ENCODE data around the gene PSMG3. TPM values are rescaled to one million over a fixed set of nuclear protein-coding genes. Genes with fewer than 3 reads are reported as not detected.

Gene PSMG3
- total and polyA plus RNA-seq, 2 donors (not counting 3 experiments of a cell fraction or from before 2014, with no cell fraction given): 25.5 to 49.7 TPM

DNA sequence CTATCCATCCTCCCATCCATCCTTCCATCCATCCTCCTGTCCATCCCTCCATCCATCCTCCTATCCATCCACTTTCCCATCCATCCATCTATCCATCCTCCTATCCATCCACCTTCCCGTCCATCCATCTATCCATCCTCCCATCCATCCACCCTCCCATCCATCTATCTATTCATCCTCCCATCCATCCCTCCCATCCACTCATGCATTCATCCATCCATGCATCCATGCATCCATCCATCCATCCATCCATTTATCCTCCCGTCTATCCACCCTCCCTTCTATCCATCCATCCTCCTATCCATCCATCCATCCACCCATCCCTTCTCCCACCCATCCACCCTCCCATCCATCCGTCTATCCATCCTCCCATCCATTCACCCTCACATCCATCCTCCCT, 25.2 kb upstream of the PSMG3 start:
- intact Hi-C loops (cut with micrococcal nuclease): no loop called here
- no peak overlapping the region for H3K27ac ChIP-seq (ENCODE audit: insufficient read depth, low read depth, low read length)
- POLR2A ChIA-PET: no interaction called here

More for the DNA sequence above, 25.2 kb upstream of the PSMG3 start:
- H3K9me1 ChIP-seq (replicated peaks; ENCODE audit: control insufficient read depth, extremely low read depth, insufficient read depth, low read length): no peaks in the 10 kb centered on the region
- H3K36me3 ChIP-seq (ENCODE audit: control insufficient read depth in 2 of 2, extremely low read depth in 1 of 2, insufficient read depth in 2 of 2, low read length in 2 of 2): no peaks in the 10 kb centered on the region
- no peak overlapping the region for H2AFZ ChIP-seq (ENCODE audit: low read depth, low read length)
- dilution Hi-C loops (cut with MboI; ENCODE audit: extremely low pct_ligation_motif_present, low sequenced_read_pairs): no loop called here
- DNase-seq (ENCODE audit: low read depth, low spot score) (no peak), FAIRE-seq (no peak)
- H3K4me2 ChIP-seq (ENCODE audit: insufficient read depth, low read length): no peak overlapping the region
- H3K4me1 ChIP-seq (ENCODE audit: control insufficient read depth, extremely low read depth, insufficient read depth, low read length): no peaks in the 10 kb centered on the region
- H3K27me3 ChIP-seq (ENCODE audit: control insufficient read depth in 2 of 2, insufficient read depth in 2 of 2, low read length in 2 of 2): peaks cover 13 to 14% of the 10 kb centered on the region in 2 experiments
- CTCF ChIA-PET: interaction anchor here (0.9 kb wide), 1 partner anchor 16 kb away, joined by 4 read pairs; no protein-coding TSS in a partner anchor
- no peaks in the 10 kb centered on the region for H3K9me3 ChIP-seq (replicated peaks; ENCODE audit: control insufficient read depth, insufficient read depth, low read length)
- H3K79me2 ChIP-seq (ENCODE audit: control insufficient read depth, insufficient read depth, low read length): no peaks in the 10 kb centered on the region
- no TSS peak for BruUV-seq (replicated peaks)
- H3K9ac ChIP-seq (replicated peaks; ENCODE audit: extremely low read depth, insufficient read depth, low read length): no peak overlapping the region
- TF ChIP-seq CTCF (IDR thresholded peaks at IDR 0.05; ENCODE audit: extremely low read depth in 1 of 2, insufficient read depth in 1 of 2, low read depth in 1 of 2, low read length in 2 of 2): no peak
- TF ChIP-seq GATA2 (IDR thresholded peaks at IDR 0.05; ENCODE audit: insufficient read depth, insufficient read length, low read depth, low read length): no peak
- TF ChIP-seq EZH2 (IDR thresholded peaks at IDR 0.05; ENCODE audit: borderline replicate concordance, low read depth, low read length, severe bottlenecking): no peak
- TF ChIP-seq MYC (IDR thresholded peaks at IDR 0.05; ENCODE audit: low read depth, low read length): no peak
- TF ChIP-seq POLR2A (IDR thresholded peaks at IDR 0.05; ENCODE audit: low read depth, low read length): no peak
- TF ChIP-seq POLR2AphosphoS5 (IDR thresholded peaks at IDR 0.05; ENCODE audit: insufficient read depth, low read depth, low read length): no peak
- TF ChIP-seq MAX (IDR thresholded peaks at IDR 0.05; ENCODE audit: insufficient read depth, insufficient read length): no peak
- no peak for TF ChIP-seq FOS (IDR thresholded peaks at IDR 0.05; ENCODE audit: borderline replicate concordance, insufficient read depth, low read length)
- TF ChIP-seq JUN (IDR thresholded peaks at IDR 0.05; ENCODE audit: borderline replicate concordance, insufficient read depth, insufficient read length, low read depth): no peak
- no peak overlapping the region for H3K4me3 ChIP-seq (replicated peaks in 1 of 3; ENCODE audit: insufficient read depth in 1 of 3, low read depth in 1 of 3, low read length in 3 of 3)
- H4K20me1 ChIP-seq (replicated peaks; ENCODE audit: control insufficient read depth, extremely low read depth, insufficient read depth, low read length): no peaks in the 10 kb centered on the region
